BLaER1 (cell line): ENCODE results near the gene RAB11FIP4.

Source experiments
- H3K27ac ChIP-seq: shearing (Covaris generic); formaldehyde crosslinking; 2 replicates; pipeline ENCODE4 v1.8.1; 2022
- H3K27me3 ChIP-seq: shearing (Covaris generic); formaldehyde crosslinking; 2 replicates; pipeline ENCODE4 v1.8.1; 2022
- H3K36me3 ChIP-seq: shearing (Covaris generic); formaldehyde crosslinking; 2 replicates; pipeline ENCODE4 v1.8.1; 2022
- H3K4me1 ChIP-seq: shearing (Covaris generic); formaldehyde crosslinking; 2 replicates; pipeline ENCODE4 v1.8.1; 2022
- H3K4me2 ChIP-seq: shearing (Covaris generic); formaldehyde crosslinking; 2 replicates; pipeline ENCODE4 v1.8.1; 2022
- H3K4me3 ChIP-seq: shearing (Covaris generic); formaldehyde crosslinking; 2 replicates; pipeline ENCODE4 v1.8.1; 2022
- H3K9ac ChIP-seq: shearing (Covaris generic); formaldehyde crosslinking; 2 replicates; pipeline ENCODE4 v1.8.1; 2022
- H3K9me3 ChIP-seq: shearing (Covaris generic); formaldehyde crosslinking; 2 replicates; pipeline ENCODE4 v1.8.1; 2022
- H4K20me1 ChIP-seq: shearing (Covaris generic); formaldehyde crosslinking; 2 replicates; pipeline ENCODE4 v1.8.1; 2022
- Cebpa-rat ChIP-seq: shearing (Covaris generic); IDR thresholded peaks from 2 replicates; pipeline ENCODE4 v1.8.1; 2022

Gene RAB11FIP4

GRCh38 chr17:31570231-31570630 is 178.8 kb downstream of the RAB11FIP4 start:
- no peaks in the 10 kb centered on the region for H3K36me3 ChIP-seq

GRCh38 chr17:31570951-31571892 is 179.7 kb downstream of the RAB11FIP4 start:
- TF ChIP-seq Cebpa-rat: no peak
- H3K27ac ChIP-seq: no peak overlapping the region
- H3K4me1 ChIP-seq: peaks cover 55% of the 10 kb centered on the region
- H3K9ac ChIP-seq: no peak overlapping the region
- no peak overlapping the region for H3K4me2 ChIP-seq
- no peaks in the 10 kb centered on the region for H3K36me3 ChIP-seq
- H3K9me3 ChIP-seq: no peaks in the 10 kb centered on the region
- no peak overlapping the region for H3K4me3 ChIP-seq
- H4K20me1 ChIP-seq: peaks cover 48% of the 10 kb centered on the region; the same call in 1 of the 2 replicates
- H3K27me3 ChIP-seq: no peaks in the 10 kb centered on the region

More at GRCh38 chr17:31570231-31570630, 178.8 kb downstream of the RAB11FIP4 start:
- Histone ChIP-seq H3K27ac (no peak overlapping the region), H3K4me2 (0 out of 2 replicates have a peak overlapping the region, but pooled peaks have one; percentile 56), H3K27me3 (no peaks in the 10 kb centered on the region), H3K4me3 (no peak overlapping the region), H3K4me1 (peaks cover 65% of the 10 kb centered on the region), H3K9me3 (no peaks in the 10 kb centered on the region), H3K9ac (no peak overlapping the region), H4K20me1 (peaks cover 41% of the 10 kb centered on the region; the same call in 1 of the 2 replicates)
- TF ChIP-seq Cebpa-rat: no peak

- Histone ChIP-seq H3K4me3 (no peak overlapping the region), H3K9me3 (no peaks in the 10 kb centered on the region), H3K27me3 (no peaks in the 10 kb centered on the region), H3K36me3 (no peaks in the 10 kb centered on the region), H3K4me1 (peaks cover 44% of the 10 kb centered on the region), H3K9ac (no peak overlapping the region), H4K20me1 (peaks cover 48% of the 10 kb centered on the region; the same call in 1 of the 2 replicates), H3K27ac (no peak overlapping the region), H3K4me2 (no peak overlapping the region)
- TF ChIP-seq Cebpa-rat: no peak
Measured at GRCh38 chr17:31572341-31572740, 180.9 kb downstream of the RAB11FIP4 start.

- Histone ChIP-seq H3K36me3 (no peaks in the 10 kb centered on the region; the same call in 1 of the 2 replicates), H3K9ac (no peak overlapping the region), H3K4me2 (no peak overlapping the region), H3K4me3 (no peak overlapping the region), H3K9me3 (no peaks in the 10 kb centered on the region), H3K27ac (no peak overlapping the region), H3K4me1 (peaks cover 37% of the 10 kb centered on the region), H3K27me3 (no peaks in the 10 kb centered on the region), H4K20me1 (peaks cover 48% of the 10 kb centered on the region; the same call in 1 of the 2 replicates)
- no peak for TF ChIP-seq Cebpa-rat
Measured at GRCh38 chr17:31573047-31573446, 181.6 kb downstream of the RAB11FIP4 start.

GRCh38 chr17:31573861-31574260 is 182.4 kb downstream of the RAB11FIP4 start:
- TF ChIP-seq Cebpa-rat: no peak
- H3K27me3 ChIP-seq: no peaks in the 10 kb centered on the region
- H4K20me1 ChIP-seq: peaks cover 42% of the 10 kb centered on the region; the same call in 1 of the 2 replicates
- no peak overlapping the region for H3K4me3 ChIP-seq
- no peaks in the 10 kb centered on the region for H3K9me3 ChIP-seq
- H3K4me1 ChIP-seq: peaks cover 28% of the 10 kb centered on the region
- H3K36me3 ChIP-seq: no peaks in the 10 kb centered on the region; the same call in 1 of the 2 replicates
- no peak overlapping the region for H3K27ac ChIP-seq
- H3K9ac ChIP-seq: no peak overlapping the region
- H3K4me2 ChIP-seq: no peak overlapping the region

GRCh38 chr17:31574458-31574857 is 183.0 kb downstream of the RAB11FIP4 start:
- Histone ChIP-seq H3K4me2 (no peak overlapping the region), H3K27ac (no peak overlapping the region), H3K9ac (no peak overlapping the region), H4K20me1 (peaks cover 42% of the 10 kb centered on the region; the same call in 1 of the 2 replicates), H3K9me3 (no peaks in the 10 kb centered on the region), H3K4me3 (no peak overlapping the region), H3K36me3 (no peaks in the 10 kb centered on the region; the same call in 1 of the 2 replicates), H3K4me1 (peaks cover 28% of the 10 kb centered on the region), H3K27me3 (no peaks in the 10 kb centered on the region)
- no peak for TF ChIP-seq Cebpa-rat

- H3K4me3 ChIP-seq: no peak overlapping the region
- no peak for TF ChIP-seq Cebpa-rat
- no peak overlapping the region for H3K27ac ChIP-seq
- no peak overlapping the region for H3K9ac ChIP-seq
- H3K36me3 ChIP-seq: no peaks in the 10 kb centered on the region; the same call in 1 of the 2 replicates
- H3K4me2 ChIP-seq: no peak overlapping the region
- H4K20me1 ChIP-seq: peaks cover 42% of the 10 kb centered on the region; the same call in 1 of the 2 replicates
- no peaks in the 10 kb centered on the region for H3K9me3 ChIP-seq
- H3K27me3 ChIP-seq: no peaks in the 10 kb centered on the region
- H3K4me1 ChIP-seq: peaks cover 24% of the 10 kb centered on the region
Measured at GRCh38 chr17:31575043-31575442, 183.6 kb downstream of the RAB11FIP4 start.

GRCh38 chr17:31579265-31579664 is 187.8 kb downstream of the RAB11FIP4 start:
- H3K27ac ChIP-seq: no peak overlapping the region
- H3K4me2 ChIP-seq: no peak overlapping the region
- H3K27me3 ChIP-seq: no peaks in the 10 kb centered on the region
- no peaks in the 10 kb centered on the region for H3K9me3 ChIP-seq
- H3K36me3 ChIP-seq: no peaks in the 10 kb centered on the region; the same call in 1 of the 2 replicates
- H3K9ac ChIP-seq: no peak overlapping the region
- H3K4me3 ChIP-seq: no peak overlapping the region
- peaks cover 33% of the 10 kb centered on the region for H3K4me1 ChIP-seq
- H4K20me1 ChIP-seq: peaks cover 17% of the 10 kb centered on the region; the same call in 1 of the 2 replicates
- TF ChIP-seq Cebpa-rat: no peak

- TF ChIP-seq Cebpa-rat: no peak
- Histone ChIP-seq H3K9ac (no peak overlapping the region), H3K4me1 (peaks cover 35% of the 10 kb centered on the region), H3K4me3 (no peak overlapping the region), H3K27me3 (no peaks in the 10 kb centered on the region), H3K4me2 (peak overlapping the region; percentile 67; the same call in 1 of the 2 replicates), H4K20me1 (peaks cover 7% of the 10 kb centered on the region; the same call in 1 of the 2 replicates), H3K27ac (no peak overlapping the region), H3K36me3 (no peaks in the 10 kb centered on the region; the same call in 1 of the 2 replicates), H3K9me3 (no peaks in the 10 kb centered on the region)
Measured at GRCh38 chr17:31580316-31580705, 188.8 kb downstream of the RAB11FIP4 start.
